NOMO-1 treated with dmso at 0.1 percent for 144 hours (cell line): Measurements from ENCODE around the gene ZSWIM6.

Experiments
- DNase-seq: peaks from one replicate; lab custom pipeline; 2025; ENCODE audit not compliant: unreplicated experiment; lab: John Stamatoyannopoulos, UW

ZSWIM6 gene

GRCh38 chr5:61438298-61438970, 106.4 kb downstream of the ZSWIM6 start:
- no peak for DNase-seq

DNA sequence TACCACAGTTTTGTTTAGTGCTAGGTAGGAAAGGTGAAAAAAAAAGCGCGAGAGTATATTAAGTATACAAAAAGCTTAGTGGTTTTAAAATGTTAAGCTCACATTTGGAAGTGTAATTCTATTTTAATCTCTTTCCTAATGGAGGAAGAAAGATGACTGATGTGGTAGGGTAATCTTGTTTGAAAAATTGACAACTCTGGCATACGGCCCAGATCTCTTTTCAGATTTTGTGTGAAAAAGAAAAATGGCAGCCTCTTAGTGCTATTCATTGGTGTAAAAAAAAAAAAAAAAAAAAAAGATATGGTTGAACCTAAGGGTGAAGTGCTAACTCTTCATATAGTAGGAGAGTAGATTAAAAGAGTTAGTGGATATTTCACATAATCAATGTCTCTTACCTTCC, 108.0 kb downstream of the ZSWIM6 start:
- DNase-seq = no peak

DNA sequence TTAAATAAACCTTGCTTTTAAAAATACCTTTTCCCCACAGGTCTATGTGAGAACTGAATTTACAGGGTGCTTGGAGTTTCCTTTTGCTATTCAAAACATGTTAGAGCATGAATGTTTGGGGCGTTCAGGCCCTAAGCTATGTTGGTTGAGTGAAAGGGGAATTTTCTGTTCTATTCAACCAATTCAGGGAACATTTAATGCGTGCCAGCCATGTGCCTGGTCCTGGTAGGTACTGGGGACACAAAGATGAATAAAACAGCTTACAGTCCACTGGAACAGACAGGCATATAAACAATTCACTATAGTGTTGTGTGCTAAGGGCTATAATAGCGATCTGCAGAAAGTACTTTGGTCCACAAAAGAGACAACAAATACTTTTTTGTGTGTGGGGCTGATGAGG, 108.5 kb downstream of the ZSWIM6 start:
- no peak for DNase-seq

DNA sequence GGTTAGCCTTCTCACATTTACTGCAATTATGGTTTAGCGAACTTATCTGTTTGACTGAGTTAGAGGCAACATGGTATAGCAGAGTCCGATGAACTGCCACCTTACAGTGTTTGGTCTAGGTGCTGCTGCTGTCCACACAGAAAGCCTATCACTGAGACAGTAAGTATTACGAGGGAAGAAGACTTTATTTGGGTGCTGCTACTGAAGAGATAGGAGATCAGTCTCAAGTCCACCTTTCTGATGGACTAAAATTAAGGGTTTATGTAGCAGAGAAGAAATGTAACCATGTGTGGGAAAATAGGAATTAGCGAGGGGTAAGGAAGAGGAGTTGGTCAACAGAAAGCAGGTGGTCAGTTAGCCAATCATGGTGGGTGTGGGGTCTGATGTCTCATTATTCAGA, 109.7 kb downstream of the ZSWIM6 start:
- DNase-seq = no peak

GRCh38 chr5:61447780-61448495, 115.9 kb downstream of the ZSWIM6 start:
- no peak for DNase-seq

DNA sequence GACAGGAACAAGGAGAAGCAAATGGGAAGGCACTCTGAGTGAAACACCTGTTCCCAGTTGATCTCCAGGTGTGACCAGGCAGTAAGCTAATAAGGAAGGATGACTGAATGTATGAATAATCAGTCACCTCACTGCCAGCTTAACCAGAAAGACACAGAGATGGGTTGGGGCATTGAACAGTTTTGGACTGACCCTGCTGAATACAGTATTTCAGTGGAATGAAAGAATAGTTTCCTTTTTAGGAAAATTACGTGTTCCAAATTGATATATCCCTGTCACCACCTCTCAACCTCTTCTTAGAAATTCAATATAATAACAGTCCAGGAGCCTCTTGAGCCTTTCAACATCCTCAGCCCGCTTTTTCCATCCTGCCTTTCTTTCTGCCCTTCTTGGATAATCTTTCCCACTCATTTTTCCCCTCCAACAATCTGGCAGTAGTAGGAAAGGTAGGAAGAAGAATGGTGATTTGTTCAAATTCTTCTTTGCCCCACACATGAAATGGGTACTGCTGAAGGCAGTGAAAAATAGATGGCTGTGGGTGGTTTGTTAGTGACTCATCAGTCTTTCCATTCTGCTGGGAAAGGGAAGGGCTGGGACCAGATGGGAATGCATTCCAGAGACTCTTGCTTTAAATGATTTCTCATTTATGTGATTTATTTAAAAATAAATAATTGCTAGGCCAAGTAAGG, 117.9 kb downstream of the ZSWIM6 start:
- no peak for DNase-seq

GRCh38 chr5:61450493-61451279, 118.6 kb downstream of the ZSWIM6 start:
- no peak for DNase-seq

DNA sequence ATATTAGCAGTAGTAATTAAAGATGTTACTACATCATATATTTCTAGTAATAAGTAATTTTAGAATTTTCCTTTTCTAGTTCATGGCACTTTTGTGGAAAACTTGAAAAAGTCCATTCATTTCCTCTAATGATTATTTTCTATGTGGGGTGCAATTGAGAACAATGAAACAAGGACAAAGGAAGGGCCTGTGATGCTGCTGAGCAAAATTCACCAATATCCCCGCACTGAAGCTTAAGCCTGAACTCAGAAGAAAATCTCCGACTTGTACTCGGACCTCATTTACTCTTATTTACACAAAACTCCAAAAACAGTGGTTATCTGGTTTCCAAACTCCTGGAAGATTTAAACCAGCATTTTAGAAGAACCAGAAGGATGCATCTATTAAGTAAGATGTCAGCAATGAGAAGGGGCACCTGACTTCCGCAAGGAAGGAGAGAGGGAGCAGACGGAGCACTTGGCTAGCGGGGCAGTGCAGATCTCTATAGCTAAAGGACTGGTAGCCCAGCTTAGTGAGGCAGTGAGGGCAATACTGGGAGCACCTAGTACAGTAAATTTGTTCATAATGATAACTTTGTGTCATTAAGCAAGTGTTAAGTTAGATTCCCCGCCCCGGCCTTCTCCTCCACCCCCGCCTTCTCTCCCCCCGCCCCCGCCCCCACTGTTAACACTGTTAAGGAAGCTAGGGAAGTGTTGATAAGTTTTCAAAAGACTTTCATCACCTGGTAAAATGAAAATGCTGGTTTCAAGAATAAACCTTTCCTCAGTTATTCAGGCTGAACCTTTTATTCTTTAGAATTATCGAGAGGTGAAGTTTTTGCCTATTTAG, 123.3 kb downstream of the ZSWIM6 start:
- no peak for DNase-seq

DNA sequence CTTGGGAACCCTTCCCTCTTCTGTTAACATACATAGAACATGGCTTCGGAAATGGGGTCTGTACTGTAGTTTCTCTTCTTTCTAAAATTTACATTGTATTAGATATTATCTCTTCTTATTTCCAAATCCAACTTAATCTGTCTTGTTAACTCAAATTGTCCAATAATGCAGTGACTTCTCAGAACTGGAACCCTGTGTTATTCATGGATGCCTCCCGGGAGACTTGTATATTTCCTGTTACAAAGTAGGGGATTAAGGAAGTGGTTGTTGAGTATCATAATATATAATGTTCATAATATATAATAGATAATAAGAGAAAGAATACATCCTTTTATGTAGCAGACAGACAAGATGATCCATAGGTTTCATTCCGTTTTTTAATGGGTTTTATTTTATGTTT, 128.4 kb downstream of the ZSWIM6 start:
- DNase-seq = no peak

- no peak for DNase-seq
Measured at GRCh38 chr5:61461417-61461816, 129.4 kb downstream of the ZSWIM6 start.

DNA sequence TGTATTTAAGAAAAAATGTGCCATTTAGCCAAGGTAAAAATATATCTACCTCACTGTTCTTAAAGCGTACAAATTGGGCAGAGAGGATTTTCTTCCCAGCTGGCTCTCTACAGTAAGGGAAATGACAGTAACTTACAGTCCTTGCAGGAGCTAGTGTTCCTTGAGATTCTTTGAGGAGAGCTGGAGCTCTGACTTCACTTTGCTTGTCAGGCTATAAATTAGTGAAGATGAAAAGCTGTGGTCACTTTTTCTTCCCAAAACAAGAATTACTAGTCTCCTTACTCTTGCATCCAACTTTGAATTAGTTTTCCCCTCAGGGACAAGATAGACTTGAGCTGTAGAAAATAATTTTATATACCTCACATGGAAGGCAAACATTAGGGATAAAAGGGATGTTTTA, 129.9 kb downstream of the ZSWIM6 start:
- DNase-seq = no peak

DNA sequence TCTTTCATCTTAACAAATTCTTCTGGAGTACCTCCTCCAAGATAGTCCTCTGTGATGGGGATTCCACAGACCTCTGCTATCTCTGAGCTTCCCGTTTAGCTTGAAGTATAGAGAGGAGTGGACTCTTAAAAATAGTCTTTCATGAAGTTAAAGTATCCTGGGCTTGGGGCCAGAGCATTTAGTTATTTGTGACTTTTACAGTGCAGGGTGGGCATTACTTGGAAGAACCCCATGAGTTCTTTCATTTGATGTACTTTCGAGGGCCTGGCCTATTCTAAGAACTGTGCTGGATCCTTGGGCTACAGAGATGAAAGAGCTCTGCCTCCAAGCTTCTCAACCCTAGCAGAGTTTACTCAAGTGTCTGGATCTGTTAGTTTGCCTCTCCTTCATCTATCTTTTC, 131.5 kb downstream of the ZSWIM6 start:
- no peak for DNase-seq

- DNase-seq = no peak
Measured at GRCh38 chr5:61464512-61464911, 132.5 kb downstream of the ZSWIM6 start.

- DNase-seq = no peak
Measured at GRCh38 chr5:61465066-61465465, 133.0 kb downstream of the ZSWIM6 start.

GRCh38 chr5:61465496-61465895, 133.4 kb downstream of the ZSWIM6 start:
- no peak for DNase-seq

- DNase-seq = no peak
Measured at GRCh38 chr5:61466017-61466416, 134.0 kb downstream of the ZSWIM6 start.

DNA sequence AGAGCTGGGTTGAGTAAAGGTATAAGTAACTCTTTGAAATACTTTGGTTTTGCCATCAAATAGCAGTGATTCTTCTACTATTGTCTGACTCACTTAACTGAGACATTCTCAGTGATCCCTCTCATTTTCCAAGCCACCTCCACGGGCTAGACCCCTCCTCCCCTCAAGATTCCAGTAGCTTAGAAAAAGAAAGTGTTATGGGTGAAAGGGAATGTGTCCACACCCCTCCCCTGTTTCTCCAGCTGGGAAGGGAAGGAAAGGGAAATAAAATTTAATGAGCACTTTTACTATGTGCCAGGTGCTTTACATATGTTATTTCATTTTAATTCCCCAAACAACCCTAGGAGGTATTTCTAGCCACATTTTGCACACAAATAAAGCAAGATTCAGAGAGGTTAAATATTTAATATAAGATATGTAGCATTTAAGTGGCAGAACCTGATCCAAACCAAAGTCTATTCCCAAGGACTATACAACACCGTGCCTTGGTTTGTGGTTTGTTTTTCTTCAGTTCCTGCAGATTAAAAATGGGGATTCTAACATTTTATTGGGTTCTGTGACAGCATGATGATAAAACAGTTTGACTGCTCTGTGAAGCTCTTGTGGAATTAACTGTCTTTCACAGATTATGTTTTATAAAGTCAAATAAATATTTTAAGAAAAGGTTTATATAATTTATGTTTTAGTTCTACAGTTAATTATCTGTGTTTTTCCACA, 135.9 kb downstream of the ZSWIM6 start:
- DNase-seq = no peak

- DNase-seq = no peak
Measured at GRCh38 chr5:61468483-61468865, 136.4 kb downstream of the ZSWIM6 start.

DNA sequence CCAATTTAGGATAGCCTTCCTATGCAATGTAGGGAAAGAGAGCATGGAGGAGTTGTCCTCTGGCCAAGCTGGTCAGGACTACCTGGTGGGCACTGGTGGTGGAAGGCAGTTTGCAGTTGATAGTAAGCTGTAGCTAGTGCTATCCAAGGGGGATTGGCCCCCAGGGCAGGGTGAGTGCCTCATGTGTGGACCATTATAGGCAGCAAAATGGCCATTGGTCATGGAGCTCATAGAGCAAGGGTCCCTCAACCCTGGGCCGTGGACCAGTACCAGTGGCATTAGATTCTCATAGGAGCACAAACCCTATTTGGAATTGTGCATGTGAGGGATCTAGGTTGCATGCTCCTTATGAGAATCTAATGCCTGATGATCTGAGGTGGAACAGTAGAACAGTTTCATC, 139.3 kb downstream of the ZSWIM6 start:
- no peak for DNase-seq
